ENCODE results near the gene TMEM30B.
"Not testable (repeated sequence)": the region's sequence is repeated elsewhere in the genome, so short reads cannot be mapped to it uniquely, and the experiment has no call there.

TMEM30B gene, protein sequence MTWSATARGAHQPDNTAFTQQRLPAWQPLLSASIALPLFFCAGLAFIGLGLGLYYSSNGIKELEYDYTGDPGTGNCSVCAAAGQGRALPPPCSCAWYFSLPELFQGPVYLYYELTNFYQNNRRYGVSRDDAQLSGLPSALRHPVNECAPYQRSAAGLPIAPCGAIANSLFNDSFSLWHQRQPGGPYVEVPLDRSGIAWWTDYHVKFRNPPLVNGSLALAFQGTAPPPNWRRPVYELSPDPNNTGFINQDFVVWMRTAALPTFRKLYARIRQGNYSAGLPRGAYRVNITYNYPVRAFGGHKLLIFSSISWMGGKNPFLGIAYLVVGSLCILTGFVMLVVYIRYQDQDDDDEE

DNA sequence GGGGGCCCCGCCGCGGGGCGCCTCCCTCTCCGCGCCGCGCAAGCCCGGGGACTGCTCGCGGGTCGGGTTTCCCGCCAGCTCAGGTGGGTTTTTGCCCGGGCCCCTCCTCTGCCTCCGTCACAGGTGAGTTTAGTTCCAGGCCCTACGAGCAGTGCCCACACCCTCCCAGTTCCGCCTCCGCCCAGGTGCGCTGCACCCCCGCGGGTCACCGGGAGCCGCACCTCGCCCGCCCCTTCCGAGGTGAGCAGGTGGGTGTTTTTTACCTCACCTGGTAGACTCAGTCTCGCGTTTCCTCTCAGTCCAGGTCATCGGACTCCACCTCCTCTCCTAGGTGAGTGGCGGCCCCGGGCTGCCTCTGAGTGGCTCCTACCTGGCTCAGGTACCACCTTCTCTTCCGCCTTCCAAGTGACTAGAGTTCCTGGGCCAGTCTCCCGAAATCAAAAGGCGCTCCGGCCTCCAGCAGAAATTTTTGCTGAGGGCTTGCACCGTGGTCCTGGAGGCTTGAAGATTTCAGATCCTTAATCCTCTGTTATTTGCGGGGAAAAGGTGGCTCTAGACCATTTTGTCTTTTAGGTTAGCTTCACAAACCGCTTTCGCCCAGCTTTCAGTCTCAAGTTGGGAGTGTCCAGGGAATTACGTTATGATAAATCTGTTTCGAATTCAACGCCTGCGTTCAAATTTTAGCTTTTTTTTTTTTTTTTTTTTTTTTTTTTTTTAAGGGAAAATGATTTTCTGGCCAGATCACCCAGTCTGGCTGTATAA is at the start of gene TMEM30B:
TMEM30B (minus strand) TSS at position 153 of the 762 bp plus-strand sequence. CDS start 191 bp downstream, outside the sequence.
- no peak for DNase-seq (ENCODE audit: low read depth in 2 of 2)

DNA sequence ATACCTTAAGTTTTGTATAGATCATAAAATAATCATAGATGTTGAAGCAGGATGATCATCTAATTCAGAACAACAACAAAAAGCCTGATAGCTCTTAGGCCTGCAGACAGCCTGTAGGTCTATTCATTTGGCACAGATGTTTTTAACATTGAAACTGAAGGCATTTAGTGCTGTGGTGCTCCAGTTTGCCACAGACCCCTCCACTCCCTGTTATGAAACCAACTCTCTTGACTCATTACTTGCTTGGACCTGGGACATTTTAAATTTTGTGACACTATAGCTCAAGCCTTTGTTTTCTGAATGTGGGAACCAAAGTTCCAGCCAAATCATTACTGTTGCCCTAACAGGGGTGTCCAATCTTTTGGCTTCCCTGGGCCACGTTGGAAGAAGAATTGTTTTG is 49.4 kb upstream of the TMEM30B start:
- DNase-seq (ENCODE audit: low read depth in 2 of 2): no peak

DNA sequence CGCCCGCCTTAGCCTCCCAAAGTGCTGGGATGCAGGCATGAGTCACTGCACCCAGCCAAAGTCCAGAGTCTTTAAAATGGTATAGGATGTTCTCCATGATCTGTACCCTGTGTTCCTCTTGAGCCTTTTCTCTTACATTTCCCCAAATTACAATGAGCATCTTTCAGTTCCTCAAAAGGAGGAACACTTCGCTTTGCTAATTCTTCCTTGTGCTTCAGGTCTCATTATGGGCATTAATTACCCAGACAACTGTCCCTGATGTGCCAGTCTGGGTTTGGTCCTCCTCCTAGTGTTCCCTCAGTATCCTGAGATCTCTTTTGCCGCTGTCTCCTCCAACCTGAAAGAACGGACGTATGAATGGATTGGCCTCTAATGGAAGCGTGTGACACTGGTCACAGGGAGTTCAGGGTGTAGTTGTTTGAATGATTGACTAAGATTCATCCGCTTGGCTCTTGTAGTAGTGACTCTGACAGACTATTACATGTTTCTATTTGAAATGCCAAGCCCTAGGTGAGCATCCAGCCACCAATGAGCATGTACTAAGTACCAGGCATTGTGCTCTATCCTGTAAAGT is 48.4 kb upstream of the TMEM30B start:
- DNase-seq (ENCODE audit: low read depth in 2 of 2): no peak

DNA sequence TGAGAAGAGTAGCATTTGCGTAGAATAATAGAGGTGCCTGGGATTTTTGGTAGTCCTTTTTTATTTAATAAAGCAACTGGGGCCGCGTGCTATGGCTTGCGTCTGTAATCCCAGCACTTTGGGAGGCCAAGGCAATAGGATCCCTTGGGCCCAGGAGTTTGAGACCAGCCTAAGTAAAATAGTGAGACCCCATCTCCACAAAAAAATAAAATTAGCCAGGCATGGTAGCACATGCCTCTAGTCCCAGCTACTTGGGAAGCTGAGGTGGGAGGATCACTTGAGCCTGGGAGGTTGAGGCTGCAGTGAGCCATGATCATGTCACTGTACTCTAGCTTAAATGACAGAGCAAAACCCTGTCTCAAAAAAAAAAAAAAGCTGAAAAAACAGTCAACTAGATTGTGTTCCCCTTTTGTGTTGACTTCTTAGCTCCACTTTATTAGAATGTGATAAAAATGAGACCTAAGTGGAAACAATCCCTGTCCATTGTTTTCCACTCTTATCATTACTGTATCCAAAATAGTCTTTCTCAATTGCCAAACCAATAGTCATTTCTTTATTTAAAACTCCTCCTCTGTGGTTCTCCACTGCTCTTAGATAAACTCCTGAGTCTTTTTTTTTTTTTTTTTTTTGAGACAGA is 47.6 kb upstream of the TMEM30B start:
- no peak for DNase-seq (ENCODE audit: low read depth in 2 of 2)

DNA sequence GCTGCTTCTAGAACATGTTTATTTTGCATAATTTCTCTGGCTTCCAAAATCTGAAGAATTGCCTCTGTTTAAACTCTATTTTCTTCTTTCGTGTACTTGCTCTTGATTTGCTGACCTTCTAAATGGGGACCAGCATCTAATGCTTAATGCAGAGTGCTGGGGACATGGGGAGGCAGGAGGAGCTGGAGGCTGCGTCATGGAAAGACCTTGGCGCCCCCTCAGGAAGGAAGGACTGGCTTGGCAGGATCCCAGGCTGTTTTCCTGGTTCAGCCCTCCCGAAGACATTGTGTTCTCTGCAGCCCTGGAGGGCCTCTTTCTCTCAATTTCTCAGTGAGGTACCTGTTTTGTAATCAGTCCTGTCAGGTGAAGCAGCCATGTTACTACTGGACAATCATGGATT is 45.7 kb upstream of the TMEM30B start:
- no peak for DNase-seq (ENCODE audit: low read depth in 2 of 2)

DNA sequence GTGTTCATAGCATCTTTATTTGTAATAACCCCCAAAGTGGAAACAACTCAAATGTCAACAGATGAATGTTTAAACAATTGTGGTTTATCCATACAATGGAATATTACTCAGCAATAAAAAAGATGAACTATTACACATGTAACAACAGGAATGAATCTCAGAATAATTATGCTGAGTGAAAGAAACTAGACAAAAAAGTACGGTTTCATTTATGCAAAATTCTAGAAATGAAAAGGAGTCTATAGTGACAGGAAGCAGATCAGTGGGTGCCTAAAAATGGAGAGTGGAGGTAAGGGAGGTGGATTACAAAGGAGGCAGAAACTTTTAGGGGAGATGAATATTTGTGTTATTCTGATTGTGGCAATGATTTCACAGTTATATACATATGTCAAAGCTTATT is 45.0 kb upstream of the TMEM30B start:
- DNase-seq (ENCODE audit: low read depth in 2 of 2): no peak

DNA sequence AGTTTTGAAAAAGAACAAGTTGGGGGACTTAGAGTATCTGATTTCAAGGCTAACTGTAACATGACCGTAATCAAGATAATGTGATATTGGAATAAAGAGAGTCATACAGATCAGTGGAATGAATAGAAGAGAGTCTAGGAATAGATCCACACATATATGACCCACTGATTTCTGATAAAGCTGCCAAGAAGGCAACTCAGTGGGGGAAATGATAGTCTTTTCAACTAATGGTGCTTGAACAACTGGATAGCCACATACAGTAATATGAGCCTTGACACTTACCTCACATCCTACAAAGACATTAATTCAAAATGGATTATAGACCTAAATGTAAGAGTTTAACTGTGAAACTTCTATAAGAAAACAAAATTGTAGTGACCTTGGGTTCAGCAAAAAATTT is 44.0 kb upstream of the TMEM30B start:
- no peak for DNase-seq (ENCODE audit: low read depth in 2 of 2)

DNA sequence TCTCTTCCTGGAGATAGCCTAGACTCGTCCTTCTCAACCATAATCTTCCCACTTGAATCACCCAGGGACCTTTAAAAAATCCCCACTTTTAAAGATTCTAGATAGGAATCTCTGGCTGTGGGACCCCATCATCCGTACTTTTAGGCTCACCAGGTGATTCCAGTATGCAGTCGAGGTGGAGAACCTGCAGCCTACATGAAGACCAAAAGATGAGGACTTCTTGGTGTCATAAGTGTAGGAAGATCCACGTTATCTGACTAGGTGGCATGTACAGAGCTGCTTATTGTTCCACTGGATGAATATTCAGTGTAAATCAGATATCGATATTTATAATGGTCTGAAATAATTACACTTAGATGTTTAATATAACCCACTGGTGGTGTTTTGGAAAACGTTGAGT is 42.8 kb upstream of the TMEM30B start:
- DNase-seq (ENCODE audit: low read depth in 2 of 2): no peak

DNA sequence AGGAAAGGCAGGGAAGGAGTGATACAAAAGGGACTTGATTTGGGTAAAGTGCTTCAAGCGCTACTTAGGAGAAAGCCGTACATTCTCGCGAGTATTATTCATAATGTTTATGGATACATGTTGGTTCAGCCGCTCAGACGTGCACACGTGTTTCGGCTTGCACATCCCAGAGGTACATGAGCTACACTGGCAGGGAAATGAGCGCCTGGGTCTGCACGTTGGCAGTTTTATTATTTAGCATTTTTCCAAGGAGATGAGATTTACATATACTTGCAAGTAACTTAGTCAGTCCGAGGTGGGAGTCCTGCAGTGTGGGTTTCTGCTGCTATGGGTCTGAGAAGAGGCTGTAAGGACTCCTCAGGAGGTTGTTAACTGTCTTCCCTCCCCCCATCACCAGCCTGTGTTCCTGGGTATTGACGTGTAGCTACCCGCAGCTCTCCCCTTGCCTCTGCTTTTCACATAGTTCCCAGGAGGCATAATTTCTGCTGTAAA is 41.7 kb upstream of the TMEM30B start:
- no peak for DNase-seq (ENCODE audit: low read depth in 2 of 2)

DNA sequence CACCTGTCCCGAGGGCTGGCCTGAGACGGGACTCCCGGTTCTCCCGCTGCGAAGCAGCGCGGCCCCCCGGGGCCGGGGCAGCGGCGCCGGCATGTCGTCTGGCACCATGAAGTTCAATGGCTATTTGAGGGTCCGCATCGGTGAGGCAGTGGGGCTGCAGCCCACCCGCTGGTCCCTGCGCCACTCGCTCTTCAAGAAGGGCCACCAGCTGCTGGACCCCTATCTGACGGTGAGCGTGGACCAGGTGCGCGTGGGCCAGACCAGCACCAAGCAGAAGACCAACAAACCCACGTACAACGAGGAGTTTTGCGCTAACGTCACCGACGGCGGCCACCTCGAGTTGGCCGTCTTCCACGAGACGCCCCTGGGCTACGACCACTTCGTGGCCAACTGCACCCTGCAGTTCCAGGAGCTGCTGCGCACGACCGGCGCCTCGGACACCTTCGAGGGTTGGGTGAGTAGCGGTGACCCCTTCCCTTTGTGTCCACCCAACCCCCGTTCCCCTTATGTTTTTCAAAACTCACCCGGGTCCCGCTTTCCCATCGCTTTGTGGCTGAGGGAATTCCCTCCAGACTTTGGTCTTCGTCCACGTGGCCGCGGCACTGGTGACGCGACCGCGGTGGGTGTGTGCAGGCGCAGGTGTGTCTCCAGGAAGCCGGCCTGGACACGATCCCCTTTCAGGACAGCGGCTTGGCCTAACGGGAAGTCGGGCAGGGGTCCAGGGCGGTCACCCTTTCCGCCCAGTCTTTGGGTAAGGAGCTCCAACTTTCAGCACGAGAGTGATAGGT is 41.1 kb upstream of the TMEM30B start:
- DNase-seq (ENCODE audit: low read depth in 2 of 2): no peak

DNA sequence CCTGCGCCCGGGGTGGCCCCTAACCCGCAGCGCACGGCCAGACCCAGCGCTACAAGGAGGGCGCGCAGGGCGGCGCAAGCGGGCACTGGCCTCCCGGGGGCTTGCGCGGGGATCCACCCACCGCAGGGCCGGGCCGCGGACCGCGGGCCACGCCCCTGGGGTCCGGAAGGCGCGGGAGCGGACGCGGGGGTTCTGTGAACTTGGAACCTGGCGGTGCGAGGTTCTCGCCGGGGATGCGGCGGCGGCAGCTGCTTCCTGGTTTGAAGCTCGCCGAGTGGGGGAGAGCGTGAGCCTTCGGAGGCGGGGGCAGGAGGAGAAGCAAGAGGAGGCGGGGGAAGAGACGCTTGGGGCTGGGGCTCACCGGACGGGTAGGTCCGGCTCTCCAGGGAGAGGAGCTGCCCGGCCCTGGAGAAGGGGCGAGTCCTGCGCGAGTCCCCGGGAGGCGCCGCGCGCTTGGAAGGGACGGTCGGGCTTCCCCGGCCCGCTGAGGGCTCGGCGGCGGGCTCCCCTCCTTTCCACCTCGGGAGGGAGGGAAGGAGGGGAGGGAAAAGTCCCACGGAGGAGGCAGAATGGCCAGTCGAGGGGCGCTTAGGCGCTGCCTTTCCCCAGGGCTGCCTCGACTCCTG is 40.4 kb upstream of the TMEM30B start, which contains the start of gene PRKCH:
PRKCH (plus strand) TSS at position 195 of the 626 bp plus-strand sequence. CDS start 523 bp downstream, outside the sequence.
- DNase-seq (ENCODE audit: low read depth in 2 of 2): peak; percentile 57 to 72

DNA sequence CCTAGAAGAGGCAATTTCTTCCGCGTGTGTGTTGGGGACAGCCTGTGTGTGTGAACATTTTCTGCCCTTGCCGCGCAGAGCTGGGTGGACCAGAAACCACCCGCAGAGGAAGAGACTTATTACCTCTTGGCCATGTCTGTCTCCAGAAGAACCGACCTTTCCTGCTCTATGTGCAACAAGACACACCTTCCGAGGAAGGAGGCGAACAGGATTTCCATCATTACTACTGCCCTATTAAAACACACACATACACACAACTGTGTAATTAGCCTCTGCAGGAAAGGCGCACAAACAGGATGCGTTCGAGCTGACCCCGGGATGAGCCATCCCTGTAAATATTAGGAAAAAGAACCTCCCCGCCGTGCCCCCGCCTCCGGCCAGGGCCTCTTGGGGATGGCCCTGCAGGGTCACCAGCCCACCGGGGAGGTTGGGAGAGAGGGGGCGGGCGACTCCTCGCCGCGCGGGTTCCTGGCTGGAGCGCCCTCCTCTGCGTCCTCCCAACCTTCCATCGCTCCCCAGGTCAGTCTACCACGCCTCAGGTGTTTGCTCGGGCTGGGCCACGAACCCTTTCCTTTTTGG is 39.8 kb upstream of the TMEM30B start:
- no peak for DNase-seq (ENCODE audit: low read depth in 2 of 2)

DNA sequence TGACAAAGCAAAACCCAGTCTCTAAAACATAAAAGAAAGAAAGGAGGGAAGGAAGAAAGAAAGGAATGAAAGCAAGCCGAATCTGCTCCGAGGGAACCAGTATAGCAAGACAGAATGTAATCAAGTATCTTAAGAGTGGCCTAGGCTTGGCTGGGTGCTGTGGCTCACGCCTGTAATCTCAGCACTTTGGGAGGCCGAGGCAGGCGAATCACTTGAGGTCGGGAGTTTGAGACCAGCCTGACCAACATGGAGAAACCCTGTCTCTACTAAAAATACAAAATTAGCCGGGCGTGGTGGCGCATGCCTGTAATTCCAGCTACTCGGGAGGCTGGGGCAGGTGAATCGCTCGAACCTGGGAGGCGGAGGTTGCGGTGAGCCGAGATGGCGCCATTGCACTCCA is 39.0 kb upstream of the TMEM30B start:
- not testable (repeated sequence) for DNase-seq (ENCODE audit: low read depth in 2 of 2)

DNA sequence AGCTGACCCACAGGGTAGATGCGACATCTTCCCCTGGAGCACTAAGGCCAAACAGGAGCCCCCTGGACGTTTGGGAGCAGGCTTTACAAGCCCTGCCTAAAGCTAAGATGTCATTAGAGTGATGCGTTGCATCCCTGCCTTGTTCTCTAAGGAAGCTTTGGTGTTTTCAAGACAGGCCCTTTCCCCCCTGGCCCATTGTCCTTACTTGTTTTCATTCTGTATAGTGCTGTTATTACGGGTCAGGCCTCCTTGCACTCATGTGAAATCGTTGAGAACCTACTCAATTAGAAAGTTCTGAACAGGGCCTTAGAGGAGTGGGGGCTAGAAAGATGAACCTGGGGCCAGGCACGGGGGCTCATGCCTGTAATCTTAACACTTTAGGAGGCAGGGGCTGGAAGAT is 38.6 kb upstream of the TMEM30B start:
- DNase-seq (ENCODE audit: low read depth in 2 of 2): no peak

DNA sequence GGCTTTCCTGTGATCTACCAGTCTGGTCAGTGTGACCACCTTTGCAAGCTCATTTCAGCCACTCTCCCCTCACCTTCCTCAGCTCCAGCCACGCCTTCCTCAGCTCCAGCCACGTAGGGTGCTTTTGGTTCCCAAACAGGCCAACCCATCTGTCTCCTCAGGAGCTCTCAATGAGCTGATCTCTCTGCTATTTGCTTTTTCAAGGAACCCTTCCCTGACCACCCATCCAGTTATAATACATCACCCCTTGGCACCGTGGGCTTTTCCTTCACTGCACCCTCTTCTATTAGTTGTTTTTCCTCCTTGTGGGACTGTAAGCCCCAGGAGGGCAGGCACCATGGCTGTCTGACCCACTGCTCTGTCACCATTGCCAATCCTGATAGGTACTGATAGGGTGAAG is 37.9 kb upstream of the TMEM30B start:
- DNase-seq (ENCODE audit: low read depth in 2 of 2): no peak

DNA sequence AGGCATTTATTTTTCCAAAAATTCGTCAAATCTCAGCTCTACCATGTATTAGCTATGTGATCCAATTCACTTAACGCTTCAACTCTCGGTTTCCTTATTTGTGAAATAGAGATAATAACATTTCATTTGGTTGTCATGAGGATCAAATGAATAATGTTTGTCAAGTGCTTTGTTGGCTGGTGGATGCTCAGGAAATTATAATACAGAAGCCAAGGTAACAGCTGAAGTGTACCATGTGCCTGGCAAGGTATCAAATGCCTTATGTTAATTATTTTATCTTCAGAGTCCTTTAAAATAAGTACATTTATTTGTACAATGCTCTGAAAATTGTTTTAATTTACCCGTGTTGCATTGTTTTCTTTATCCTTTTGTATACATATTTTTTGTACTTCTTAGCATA is 34.2 kb upstream of the TMEM30B start:
- no peak for DNase-seq (ENCODE audit: low read depth in 2 of 2)

DNA sequence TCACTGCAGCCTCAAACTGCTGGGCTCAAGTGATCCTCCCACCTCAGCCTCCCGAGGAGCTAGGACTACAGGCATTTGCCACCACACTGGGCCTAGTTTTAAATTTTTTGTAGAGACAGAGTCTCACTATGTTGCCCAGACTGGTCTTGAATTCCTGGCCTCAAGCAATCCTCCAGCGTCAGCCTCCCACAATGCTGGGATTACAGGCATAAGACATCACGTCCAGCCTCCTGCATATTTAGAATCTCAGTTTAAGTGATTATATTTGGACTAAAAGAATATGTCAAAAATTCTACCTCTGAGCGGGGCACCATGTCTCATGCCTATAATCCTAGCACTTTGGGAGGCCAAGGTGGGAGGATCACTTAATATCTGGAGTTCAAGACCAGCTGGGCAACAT is 27.6 kb upstream of the TMEM30B start:
- not testable (repeated sequence) for DNase-seq (ENCODE audit: low read depth in 2 of 2)

DNA sequence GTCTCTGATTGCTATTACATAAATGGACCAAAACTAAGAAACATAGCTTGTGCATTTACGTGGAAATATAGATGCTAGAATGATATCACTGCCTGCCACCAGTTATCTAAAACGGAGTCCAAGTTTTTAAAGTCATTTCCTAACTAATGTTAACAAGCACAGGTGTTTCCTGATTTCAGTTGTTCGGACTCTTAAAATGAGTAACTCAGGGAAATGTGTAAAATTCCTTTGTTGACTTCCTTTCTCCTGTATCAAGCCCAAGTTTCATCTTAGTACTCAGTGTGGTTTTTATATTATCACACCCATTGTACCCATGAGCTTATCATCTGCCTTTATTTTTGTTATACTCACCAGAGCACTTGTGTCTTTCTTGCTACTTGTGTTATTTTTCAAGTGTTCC is 27.1 kb upstream of the TMEM30B start:
- DNase-seq (ENCODE audit: low read depth in 2 of 2): no peak

DNA sequence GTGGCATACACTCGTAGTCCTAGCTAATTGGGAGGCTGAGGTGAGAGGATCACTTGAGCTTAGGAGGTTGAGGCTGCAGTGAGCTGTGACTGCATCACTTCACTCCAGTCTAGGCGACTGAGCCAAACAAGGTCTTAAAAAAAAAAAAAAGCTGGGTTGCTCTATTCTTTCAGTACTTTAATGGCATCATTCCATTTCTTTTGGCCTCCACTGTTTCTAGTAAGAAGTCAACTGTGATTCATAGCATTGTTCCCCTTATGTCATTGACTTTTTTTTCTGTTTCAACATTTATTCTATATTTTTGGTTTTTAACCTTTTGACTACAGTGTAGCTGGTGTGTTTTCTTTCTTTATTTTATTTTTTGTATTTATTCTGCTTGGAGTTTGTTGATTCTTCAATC is 23.6 kb upstream of the TMEM30B start:
- no peak for DNase-seq (ENCODE audit: low read depth in 2 of 2)

DNA sequence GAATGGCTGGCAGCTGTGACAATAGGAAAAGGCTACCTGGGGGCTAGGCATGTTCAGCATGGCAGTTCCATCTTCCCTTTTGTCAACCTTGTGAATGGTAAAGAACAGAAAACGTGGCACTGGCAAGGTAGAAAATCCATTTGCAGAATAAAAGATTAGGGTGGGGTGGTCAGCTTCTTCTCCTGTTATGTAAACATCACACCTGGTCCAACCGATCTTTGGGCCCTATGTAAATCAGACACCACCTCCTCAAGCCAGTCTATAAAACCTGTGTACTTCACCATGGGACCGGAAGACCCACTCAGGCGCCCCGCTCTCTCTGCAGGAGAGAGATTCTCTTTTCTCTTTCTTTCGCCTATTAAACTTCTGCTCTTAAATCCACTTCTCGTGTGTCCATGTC is 19.6 kb upstream of the TMEM30B start:
- DNase-seq (ENCODE audit: low read depth in 2 of 2): no peak

All from stimulated activated CD4-positive, alpha-beta T cell treated with anti-CD3 and anti-CD28 coated beads, Interleukin-1b, Interleukin-23, amount 100 ng/mL, for 1 hour (primary cell).